ENCODE data around the gene BCAS1. TPM values are rescaled to one million over a fixed set of nuclear protein-coding genes. Genes with fewer than 3 reads are reported as not detected.

Gene BCAS1
- total RNA-seq, 4 donors from 2014 or later: not detected

DNA sequence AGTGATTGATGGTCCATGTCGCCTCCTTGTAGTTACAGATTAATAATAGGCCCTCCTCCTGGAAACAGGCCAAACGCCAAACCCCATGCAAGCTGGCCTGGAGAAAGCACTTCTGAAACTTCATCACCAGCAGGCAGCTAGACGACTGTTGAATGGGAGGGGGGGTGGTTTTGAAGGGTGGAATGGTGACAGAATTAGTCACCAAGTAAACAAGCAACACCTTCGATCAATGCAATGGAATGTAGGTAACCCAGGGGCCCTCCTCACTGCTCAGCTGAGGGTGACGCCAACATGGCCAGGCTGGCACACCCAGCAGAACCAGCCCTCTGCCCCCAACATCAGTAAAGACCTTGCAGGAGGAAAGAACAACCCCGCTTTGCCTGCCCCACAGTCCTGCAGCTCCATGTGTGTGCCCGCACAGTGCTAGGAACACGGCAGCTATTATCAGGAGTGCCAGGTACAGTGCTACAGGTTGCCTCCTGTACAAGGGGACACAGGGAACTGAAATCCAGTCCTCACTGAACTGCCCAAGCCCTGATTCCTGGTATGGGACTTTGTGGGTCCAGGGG, 2.7 kb downstream of the BCAS1 start:
- TF ChIP-seq, protein P1, sequence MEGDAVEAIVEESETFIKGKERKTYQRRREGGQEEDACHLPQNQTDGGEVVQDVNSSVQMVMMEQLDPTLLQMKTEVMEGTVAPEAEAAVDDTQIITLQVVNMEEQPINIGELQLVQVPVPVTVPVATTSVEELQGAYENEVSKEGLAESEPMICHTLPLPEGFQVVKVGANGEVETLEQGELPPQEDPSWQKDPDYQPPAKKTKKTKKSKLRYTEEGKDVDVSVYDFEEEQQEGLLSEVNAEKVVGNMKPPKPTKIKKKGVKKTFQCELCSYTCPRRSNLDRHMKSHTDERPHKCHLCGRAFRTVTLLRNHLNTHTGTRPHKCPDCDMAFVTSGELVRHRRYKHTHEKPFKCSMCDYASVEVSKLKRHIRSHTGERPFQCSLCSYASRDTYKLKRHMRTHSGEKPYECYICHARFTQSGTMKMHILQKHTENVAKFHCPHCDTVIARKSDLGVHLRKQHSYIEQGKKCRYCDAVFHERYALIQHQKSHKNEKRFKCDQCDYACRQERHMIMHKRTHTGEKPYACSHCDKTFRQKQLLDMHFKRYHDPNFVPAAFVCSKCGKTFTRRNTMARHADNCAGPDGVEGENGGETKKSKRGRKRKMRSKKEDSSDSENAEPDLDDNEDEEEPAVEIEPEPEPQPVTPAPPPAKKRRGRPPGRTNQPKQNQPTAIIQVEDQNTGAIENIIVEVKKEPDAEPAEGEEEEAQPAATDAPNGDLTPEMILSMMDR (IDR thresholded peaks at IDR 0.05; ENCODE audit: low read depth): no peak

- TF ChIP-seq, protein P1 (IDR thresholded peaks at IDR 0.05; ENCODE audit: low read depth): no peak
Observed at GRCh38 chr20:54065601-54066038, 4.8 kb downstream of the BCAS1 start.

- TF ChIP-seq, protein P1 (IDR thresholded peaks at IDR 0.05; ENCODE audit: low read depth): no peak
Observed at GRCh38 chr20:54064939-54065338, 5.5 kb downstream of the BCAS1 start.

GRCh38 chr20:54063992-54064676, 6.3 kb downstream of the BCAS1 start:
- TF ChIP-seq, protein P1 (IDR thresholded peaks at IDR 0.05; ENCODE audit: low read depth): no peak

GRCh38 chr20:54063580-54063979, 6.8 kb downstream of the BCAS1 start:
- TF ChIP-seq, protein P1 (IDR thresholded peaks at IDR 0.05; ENCODE audit: low read depth): no peak

DNA sequence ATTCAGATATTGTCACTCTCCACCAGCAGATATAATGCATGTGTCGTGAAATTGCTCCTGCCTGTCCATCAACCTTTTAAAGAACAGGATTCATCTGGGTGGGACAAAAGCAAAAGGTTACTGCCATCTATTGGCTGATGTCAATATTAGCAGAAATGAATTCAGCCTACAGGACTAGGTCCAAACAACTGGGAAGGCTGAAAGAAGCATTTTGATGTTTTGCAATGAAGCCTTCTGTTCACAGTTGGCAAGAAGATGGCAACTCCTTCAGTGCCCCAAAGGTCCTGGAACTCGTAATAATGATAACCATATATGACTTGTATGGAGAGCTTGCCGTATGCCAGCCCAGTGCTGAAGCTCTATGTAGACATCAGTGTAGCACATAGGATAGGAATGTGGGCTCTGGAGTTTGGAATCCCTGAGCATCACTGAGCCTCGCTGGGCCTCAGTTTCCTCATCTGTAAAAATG, 7.5 kb downstream of the BCAS1 start:
- TF ChIP-seq, protein P1 (IDR thresholded peaks at IDR 0.05; ENCODE audit: low read depth): no peak

DNA sequence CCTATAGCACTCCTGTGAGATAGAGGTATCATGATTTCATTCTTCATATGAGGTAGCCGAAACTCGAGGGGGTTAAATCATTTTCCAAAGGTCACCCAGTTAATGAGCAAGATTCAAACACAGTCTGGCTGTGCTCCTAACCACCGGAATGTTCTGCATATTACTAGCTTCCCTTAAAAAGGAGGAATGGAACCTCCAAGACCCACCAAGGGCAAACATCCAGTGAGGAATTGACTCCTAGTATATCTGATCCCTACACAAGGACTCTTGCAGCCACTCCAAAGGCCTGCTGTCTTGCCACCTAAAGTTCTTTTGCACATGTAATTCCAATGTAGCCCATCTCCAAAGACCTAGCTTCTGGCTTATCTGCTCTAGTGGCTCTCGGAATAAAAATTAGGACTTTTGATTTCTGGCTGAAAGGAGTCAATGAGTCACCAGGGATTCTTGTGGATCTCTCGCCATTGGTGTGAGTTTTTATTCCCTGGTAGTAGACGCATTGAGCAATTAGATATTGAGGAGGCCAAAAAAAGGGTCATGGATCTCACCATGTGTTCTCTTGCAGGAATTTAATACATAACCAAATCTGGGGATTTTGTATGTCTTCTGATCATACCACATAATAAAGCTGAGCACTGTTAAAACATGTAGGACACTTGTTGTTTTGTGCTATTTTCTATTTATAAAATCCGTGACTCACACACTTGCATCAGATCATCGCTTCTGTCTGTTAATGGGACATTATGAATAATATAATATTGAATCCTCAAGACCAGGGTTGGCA, 9.1 kb downstream of the BCAS1 start:
- TF ChIP-seq, protein P1 (IDR thresholded peaks at IDR 0.05; ENCODE audit: low read depth): no peak

Measured in subcutaneous adipose tissue (tissue), 4 donors.